ENCODE measurements around the gene PALLD. TPM values are rescaled to one million over a fixed set of nuclear protein-coding genes. Genes with fewer than 3 reads are reported as not detected.

The PALLD gene
- total RNA-seq, 1 donor from 2014 or later = 8.6 TPM

DNA sequence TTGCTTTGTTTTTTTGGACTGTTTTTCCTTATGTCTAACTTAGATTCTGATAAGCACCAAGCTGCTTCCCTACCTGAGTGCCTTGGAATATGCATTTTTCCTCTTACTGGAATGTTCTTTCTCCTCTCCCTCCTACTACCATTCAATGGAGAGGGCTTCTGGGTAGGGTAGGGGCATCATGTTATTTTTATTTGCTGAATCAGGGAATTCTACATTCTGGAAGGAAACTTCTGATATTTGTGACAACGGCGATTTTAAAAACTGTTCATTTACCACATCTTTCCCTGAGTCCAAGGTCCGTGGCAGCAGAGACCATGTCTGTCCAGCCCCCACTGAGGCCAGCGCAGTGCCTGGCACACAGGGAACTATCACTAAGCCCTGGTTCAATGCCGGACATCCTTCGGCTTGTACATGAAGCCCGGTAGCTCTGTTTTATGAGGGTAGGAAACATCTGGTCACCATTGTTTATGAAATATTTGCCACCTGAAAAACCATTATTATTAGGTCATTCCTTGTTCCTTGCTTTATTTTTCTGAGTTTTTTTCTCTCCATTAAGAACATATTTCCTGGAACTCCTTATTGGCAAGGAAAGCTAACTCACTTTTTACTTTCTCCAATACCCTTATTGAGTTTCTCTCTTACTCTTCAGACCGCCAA is 57.0 kb downstream of the PALLD start:
- intact Hi-C loops (cut with micrococcal nuclease) = loop anchor here (5.0 kb wide), 2 partner anchors 372 to 1532 kb away; no protein-coding TSS in a partner anchor

DNA sequence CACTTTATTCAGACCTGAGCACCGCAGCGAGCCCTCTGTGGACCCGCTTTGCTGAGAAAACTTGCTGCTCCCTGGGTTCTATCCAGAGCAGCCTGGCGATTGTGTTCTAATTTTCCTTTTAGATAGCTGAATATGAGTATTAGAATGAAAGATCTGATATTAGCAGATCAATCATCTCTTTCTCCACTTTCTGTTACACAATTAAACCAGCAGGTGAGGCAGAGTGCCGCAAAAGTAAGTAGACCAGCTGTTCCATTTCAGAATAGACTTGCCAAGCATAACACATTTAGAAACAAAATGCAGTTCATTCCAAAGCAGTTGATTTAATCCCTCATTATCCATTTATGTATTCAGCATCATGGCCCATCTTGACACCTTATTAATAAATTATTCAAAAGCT is 58.6 kb downstream of the PALLD start:
- intact Hi-C loops (cut with micrococcal nuclease) = no loop called here

DNA sequence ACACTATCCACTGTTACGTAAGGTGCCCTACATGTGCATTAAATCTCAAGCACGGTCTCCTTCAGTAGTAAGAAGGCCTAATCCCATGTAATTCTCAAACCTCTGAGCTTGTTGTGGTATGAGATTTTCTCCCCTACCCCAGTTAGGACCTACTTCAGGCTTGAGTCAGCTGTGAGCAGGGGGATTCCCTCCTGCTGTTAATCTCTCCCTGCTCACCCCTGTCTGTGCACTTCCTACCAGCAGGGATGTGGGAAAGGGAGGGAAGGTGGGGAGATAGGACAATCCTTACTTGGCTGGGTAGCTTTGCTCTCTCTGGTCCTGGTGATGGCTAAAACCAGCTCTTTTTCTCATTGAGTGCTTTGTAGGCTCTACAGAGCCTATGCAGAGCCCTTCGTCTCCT is 60.8 kb downstream of the PALLD start:
- intact Hi-C loops (cut with micrococcal nuclease) = no loop called here

DNA sequence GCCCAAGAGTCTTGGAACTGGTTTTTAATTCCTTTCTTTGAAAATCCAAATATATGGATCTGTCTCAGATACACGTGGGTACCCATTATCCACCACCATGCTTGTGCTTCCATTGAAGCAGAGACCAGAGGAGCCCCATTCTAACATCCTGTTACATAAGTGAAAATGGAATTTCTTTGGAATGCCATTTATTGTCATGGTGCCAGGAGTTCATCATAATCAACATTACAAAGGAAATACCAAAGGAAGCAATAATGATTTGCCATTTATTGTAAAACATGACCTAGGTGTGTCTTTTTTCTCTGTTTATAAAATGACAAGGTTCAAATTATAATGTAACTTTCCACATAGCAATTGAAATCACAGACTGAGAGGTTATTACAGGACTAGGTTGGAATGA is 61.7 kb downstream of the PALLD start:
- intact Hi-C loops (cut with micrococcal nuclease) = no loop called here

DNA sequence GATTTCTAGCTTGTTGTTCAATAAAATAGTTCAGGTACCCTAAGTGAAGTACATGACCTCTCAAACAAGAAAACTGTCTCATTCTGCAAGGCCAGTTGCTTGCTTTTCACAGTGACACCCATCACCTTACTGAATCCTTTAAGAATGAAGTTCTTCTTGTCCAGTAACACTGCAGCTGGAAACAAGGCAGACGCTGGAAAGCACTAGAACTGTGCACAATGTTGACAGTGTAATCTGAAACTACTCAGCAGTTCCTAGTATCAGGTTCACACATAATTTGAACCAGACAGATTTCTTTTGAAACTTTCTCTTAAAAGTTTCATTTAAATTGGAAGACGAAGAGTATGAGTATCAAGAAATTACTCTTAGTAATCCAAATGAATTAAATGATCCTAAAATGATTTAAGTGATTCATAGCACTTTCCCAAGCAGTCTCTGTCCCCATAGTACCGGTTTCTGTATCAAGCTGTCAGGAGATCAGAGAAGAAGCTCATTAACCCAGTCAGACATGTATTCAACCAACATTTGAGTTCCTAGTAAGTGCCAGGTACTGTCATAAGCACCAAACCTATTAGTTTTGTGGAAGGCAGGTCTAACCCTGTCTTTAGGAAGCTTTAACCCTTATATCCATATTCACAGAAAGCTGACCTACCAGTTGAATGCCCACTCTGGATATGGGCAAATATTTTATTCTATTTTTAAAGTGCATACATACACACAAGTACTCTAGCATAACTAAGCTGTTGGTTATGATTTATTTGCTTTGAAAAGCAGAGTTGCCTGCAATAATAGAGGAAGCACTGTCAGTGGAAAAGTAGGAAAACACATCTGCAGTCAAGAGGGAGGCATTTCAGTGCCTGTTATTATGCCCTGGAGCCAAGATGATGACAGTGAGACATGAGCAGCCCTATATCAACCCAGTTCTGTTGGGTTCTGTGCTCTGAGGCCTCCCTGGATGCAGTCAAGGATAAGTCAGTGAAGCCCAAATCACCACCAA is 63.6 kb downstream of the PALLD start:
- intact Hi-C loops (cut with micrococcal nuclease) = no loop called here

DNA sequence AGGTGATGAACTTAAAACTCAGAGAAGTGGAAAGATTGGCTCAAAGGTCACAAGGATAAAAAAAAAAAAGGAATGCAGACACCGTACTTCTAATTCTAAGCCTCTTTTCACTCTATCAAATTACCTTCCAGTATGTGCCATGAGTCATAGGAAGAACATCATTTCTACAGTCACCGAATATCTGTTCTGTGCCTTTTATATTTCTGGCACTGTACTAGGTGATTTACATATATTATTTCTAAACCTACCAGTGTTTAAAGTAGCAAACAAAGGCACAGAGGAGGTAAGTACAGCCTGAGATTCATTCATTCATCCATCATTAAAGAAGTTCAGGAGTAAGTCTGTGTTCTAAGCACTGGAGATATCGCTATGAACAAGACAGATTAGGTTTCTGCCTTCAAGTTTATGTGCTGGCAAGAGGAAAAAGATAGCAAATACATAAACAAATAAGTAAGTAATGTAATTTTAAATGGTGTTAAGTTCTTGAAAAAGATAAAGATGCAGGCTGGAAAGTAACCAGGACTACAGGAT is 65.3 kb downstream of the PALLD start:
- intact Hi-C loops (cut with micrococcal nuclease) = no loop called here

DNA sequence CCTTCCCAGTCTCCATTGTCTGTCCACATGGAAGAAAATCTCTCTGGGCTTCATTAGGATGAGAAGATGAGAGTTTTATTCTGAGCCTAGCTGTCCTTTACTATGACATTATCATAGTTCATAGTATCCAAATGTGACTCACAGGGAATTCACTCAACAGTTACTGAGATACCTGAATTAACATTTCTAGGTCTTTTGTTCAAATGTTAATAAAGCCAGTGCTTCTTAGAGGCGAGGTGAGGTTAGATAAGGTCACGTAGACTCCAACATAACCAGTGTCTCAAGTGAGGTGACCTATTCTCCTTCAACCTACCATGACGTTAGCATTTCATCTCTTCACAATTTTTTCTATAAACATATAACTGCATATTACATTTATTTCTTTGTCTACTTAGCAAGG is 67.2 kb downstream of the PALLD start:
- intact Hi-C loops (cut with micrococcal nuclease) = no loop called here

DNA sequence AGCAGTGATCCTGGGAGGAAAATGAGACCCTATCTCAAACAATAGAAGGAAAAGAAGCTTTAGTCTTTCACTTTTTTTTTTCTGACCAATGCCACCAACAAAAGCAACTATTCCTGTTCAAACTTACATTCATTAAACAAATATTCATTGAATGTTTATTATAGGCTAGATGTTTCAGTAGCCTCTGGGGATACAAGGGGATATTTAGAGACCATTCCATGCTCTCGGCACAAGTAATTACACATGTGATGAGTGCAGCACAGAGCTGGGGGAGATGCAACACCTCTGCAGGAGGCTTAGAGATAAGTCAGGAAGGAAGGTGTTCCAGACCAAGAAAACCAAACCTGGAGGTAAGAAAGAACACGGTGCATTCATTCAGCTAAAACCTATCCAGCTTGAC is 68.3 kb downstream of the PALLD start:
- intact Hi-C loops (cut with micrococcal nuclease) = no loop called here

DNA sequence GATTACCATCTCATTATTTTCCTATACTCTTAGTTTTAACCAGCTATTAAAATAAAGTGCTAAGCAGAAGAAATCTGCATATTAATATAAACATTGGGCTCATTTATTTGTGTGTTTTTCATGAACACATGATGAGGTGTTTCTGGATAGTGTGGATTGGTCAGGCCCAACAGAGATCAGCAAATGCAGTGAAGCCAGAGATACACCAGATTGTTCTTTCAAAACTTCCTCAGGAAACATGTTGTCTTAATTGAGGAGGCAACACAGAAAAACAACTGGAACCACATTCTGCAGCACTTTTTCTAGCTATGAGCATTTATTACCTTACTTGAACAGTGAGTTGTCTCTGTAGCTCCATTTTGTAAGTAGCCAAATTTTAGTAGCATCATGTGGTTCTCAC is 69.9 kb downstream of the PALLD start:
- intact Hi-C loops (cut with micrococcal nuclease) = no loop called here

DNA sequence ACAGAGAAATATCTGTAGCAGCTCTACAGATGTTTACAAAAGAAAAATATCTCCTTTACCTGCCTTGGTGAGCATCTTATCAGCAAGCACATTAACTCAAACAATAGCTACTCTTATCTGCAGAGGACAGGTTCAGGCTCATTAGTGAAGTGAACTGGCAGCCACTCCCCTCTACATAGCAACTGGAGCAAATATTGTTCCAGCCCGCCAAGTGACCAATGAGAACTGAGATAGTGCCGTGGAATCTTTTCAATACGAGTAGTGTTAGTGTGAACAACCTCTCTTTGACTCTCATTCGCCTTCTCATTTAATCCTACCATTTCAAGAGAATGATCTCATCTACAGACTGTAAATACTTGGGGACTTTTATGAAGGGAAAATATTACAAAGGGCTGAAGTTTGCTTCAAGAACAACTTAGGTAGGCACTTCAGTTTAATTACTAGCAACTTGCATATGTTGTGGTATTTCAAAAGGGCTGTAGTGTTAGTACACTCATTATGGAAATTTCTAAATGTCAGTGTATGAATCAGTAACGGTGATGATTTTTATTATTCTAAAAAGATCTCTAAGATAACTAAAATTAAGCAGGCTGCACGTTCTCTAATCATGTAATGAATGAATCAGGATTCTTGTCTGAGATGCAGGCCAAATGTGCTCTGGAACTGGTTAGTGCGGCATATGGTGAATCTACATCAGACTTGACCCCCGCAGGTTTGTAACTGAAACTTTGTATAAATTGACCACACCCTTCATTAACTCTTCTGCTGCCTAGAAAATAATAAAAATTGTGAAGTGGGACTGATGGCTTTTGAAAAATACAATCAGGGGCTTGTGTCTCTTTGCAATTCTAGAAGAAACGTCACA is 72.4 kb downstream of the PALLD start:
- intact Hi-C loops (cut with micrococcal nuclease) = no loop called here

DNA sequence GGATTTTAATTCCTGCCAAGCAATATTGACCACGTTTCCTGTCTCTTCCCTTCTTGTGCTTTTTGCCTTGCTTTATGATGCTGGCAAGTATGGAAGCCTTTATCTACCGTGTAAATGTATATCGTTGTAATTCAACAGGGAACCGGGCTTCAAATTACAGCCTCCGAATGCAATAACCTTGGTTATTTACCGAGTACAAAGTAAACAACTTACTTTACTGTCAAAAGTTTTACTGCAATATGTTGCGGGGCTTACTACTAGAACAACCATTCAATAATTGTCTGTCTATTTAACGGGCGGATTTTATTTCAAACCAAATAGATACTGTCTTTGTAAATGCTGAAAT is 73.1 kb downstream of the PALLD start:
- intact Hi-C loops (cut with micrococcal nuclease) = no loop called here

DNA sequence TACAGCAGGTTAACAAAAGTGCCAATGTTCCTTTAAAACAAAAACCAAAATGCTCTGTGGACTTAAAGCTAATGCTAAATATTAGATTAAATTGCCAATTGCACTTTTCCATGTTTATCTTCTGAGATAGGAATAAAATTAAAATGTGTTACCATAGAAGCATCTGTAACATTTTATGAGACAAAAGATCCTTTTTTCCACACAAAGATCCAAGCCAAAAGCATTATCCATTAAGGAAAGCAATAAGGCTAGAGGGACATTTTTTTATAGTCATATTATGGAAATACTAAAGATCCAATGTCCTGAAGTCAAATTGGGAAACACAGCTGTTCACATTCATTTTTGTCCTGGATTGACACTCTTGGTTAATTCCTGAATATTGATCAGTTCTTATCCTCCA is 73.6 kb downstream of the PALLD start:
- intact Hi-C loops (cut with micrococcal nuclease) = no loop called here

DNA sequence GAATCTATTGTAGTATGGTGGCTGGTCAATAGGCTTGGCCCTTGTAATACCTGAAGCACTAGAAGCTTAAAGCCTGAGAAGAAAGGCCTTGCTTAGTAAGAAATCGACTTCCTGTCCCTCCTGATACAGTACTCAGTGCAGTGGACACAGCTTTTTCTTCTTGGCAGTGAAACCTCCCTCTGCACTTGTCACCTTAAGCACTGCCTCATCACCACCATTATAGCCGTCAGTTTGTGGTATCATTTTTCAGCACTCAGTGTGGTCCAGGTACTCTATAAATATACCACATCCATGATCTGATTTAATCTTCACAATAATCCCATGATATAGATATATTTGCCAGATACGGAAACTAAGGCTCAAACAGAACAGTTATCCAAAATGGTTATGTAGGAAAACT is 75.2 kb downstream of the PALLD start:
- intact Hi-C loops (cut with micrococcal nuclease) = no loop called here

DNA sequence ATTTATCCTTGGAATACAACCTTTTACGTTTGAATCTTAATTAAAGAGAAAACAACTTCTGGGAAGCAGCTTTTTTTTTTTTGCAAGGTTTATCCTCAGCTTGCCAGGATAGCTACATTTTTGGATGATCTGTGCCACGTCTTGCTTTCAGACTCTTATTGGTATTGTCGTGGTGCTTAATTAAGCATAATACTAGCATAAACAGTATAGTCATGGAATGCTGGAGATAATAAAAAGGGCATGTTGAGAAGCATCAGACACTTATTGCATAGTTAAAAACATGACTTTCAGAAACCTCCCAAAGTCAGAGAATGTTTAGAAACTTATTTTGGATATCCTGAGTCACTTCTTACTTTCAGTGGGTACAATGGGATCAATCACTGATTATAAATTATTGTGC is 77.0 kb downstream of the PALLD start:
- intact Hi-C loops (cut with micrococcal nuclease) = no loop called here

DNA sequence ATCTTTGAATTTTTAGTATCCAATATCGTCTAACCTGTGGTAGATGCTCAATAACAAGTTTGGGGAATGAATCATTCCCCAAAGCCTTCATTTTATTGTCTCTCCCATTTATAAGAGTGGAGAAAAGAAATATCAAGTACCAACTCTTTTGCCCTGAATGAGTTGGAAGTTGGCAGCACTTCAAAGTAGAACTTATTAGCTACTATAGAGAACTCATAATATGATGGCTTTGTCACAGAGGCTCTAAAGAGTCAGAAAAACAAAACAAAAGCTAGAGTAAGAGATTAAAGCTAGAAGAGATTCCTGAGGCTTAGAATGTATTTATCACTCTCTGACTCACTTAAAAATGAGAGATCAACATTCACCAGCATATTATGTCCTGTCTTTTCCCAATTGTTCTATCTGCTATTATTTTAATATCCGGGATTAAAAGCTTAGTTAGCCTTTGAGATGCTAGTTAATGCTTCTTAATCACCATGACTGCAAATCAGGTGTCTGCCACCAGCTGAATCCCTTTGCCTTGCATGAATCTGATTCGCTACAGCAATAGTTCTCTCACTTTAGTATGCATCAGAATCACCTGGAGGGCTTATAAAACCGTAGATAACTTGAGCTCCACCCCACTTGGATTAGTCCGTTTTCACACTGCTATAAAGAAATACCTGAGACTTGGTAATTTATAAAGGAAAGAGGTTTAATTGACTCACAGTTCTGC is 77.9 kb downstream of the PALLD start:
- intact Hi-C loops (cut with micrococcal nuclease) = no loop called here

DNA sequence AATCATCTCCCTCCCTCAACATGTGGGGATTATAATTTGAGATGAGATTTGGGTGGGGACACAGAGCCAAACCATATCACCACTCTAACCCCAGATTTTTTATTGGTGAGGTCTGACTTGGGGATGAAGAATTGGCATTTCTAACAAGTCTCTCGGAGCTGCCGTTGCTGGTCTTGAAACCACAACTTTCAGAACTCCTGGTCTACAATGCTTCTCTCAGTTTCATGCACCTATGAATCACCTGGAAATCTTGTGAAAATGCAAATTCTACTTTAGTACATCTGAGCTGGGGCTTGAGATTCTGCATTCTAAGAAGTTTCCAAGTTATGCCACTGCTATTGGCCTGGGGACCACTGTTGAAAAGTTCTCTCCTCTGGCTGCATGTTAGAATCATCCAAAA is 78.6 kb downstream of the PALLD start:
- intact Hi-C loops (cut with micrococcal nuclease) = no loop called here

DNA sequence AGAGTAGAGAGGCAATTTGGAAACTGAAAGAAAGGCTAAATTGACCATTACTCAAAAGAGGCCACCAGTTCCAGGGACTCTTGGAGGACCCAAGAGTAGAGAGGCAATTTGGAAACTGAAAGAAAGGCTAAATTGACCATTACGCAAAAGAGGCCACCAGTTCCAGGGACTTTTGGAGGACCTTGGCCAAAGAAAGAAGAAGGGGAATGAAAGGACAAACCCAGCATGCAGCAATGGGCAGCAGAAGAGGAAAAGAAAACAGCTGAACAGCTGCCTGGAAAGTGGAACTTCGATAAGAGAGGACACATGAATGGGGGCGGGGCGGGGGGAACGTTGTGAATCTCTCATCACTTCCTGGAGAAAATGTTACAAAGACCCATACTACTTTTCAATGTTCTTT is 80.8 kb downstream of the PALLD start:
- intact Hi-C loops (cut with micrococcal nuclease) = no loop called here

DNA sequence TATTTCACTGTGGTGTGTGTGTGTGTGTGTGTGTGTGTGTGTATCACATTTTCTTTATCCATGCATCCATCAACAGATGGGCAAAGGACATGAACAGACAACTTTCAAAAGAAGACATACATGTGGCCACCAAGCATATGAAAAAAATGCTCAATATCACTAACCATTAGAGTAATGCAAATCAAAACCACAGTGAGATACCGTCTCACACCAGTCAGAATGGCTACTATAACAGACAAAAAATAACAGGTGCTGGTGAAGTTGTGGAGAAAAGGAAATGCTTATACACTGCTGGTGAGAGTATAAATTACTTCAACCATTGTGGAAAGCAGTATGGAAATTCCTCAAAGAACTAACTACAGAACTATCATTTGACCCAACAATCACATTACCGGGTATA is 83.4 kb downstream of the PALLD start:
- intact Hi-C loops (cut with micrococcal nuclease) = no loop called here

DNA sequence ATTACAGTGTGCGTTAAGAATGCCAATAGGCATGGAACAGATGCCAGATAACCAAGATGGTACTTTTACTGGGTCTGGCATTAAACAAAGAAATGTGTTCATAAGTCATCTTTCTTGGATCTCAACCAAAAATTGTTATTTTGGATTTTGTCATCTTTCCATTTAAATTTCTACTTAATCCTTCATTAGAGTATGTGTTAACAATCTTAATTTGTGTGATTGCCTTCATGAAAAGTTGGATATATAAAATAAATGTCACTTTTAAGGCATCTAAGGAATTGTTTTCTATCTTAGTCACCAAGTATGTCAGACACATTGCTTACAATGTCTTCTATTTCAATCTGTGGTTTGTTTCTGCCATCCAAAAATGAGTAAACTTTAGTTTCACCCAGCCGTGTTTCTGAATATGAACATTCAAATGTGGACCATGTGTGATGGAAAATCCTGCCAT is 87.5 kb downstream of the PALLD start:
- intact Hi-C loops (cut with micrococcal nuclease) = no loop called here

DNA sequence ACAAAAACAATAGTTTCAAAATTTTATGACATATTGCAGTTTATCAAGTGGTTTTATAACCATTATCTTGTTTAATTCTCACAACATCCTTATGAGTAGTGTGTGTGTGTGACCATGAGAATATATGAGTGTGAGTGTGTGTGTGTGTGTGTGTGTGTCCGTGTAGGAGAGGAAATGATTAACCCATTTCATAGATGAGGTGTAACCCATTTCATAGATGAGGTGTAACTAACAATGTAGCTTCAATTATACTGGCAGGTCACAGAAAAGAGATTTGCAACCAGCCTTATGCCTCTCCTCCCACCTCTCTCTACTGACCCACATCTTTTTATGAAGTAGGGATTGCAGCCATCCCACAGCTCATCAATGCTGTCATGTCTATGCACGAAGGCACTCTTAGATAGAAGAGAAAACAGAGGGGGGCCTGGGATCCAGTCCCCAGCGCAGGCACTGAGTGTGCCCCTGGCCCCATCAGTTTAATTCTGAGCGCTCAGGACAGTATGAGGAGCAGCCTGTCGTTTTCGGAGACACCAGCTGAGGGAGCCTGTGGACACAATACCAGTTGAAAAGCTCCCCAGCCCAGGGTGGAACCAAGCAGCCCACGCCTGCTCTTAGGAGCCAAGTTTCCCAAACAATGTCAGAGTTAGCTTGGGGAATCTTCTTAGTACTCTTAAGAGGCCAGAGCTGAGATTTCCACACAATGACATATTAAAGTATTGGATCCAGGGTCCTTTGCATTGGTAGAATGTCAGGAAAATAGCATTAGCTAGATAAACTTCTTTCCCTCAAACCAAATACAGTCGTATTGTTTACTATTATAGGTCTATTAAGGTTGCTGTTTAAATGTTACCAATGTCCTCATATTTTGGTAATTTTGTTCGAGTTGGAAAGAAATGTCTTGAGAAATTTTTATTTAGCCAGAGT is 88.6 kb downstream of the PALLD start:
- intact Hi-C loops (cut with micrococcal nuclease) = loop anchor here (1.0 kb wide), 1 partner anchor 332 kb away; no protein-coding TSS in a partner anchor

Data from T-helper 2 cell treated with Interferon-gamma antibody and Interleukin-4, amounts not matched to agents 100 ng/mL and 5 ng/mL, for 36 hours (primary cell).